ENCODE data around the gene DNAJC21.

GRCh38 chr5:34913072-34913471, 16.3 kb upstream of the DNAJC21 start:
- TF ChIP-seq CTCF (conservative IDR thresholded peaks at IDR 0.05; ENCODE audit: low read depth in 2 of 2): no peak
- no peak for TF ChIP-seq POLR2AphosphoS5 (IDR thresholded peaks at IDR 0.05; ENCODE audit: low read depth)
- no peak for TF ChIP-seq REST (IDR thresholded peaks at IDR 0.05; ENCODE audit: unreplicated experiment)
- TF ChIP-seq EZH2 (IDR thresholded peaks at IDR 0.05; ENCODE audit: low read depth, unreplicated experiment): no peak
- no peak for TF ChIP-seq EZH2phosphoT487 (IDR thresholded peaks at IDR 0.05; ENCODE audit: unreplicated experiment)
- TF ChIP-seq CREB1 (CRISPR knock-in tag; IDR thresholded peaks at IDR 0.05; ENCODE audit: low read depth): no peak
- no peak for TF ChIP-seq NANOG (IDR thresholded peaks at IDR 0.05; ENCODE audit: borderline replicate concordance)

Data from GM23338 (cell line).